ENCODE results near the gene IRGQ. TPM values are rescaled to one million over a fixed set of nuclear protein-coding genes. Genes with fewer than 3 reads are reported as not detected.

IRGQ gene
- polyA plus RNA-seq, 1 donor from 2014 or later = 156 TPM

DNA sequence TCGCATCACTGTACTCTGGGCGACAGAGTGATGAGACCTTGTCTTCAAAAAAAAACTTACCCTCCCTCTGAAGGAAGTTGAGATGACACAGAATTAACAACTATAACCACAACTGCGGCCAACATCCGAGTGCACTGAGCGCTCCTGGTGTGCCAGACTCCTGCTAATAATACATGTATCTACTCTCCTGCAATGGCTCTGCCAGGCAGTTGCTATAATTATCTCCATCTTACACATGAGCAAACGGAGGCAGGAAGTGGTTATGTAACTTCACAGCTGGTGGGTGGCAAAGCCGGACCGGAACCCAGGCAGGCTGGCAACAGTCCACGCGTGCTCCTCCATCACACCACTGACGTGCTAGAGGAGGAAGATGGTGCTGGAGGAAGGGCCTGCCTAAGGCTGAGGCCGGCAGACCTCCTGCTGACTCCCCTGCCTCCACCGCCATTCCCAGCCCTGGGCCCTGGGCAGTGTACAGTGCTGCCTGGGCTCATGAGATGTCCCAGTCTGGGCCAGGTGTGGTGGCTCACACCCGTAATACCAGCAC lies 33.2 kb downstream of the IRGQ start:
- Histone ChIP-seq H3K79me2 (replicated peaks; ENCODE audit: insufficient read depth, low read length) (no peaks in the 10 kb centered on the region), H3F3A (ENCODE audit: insufficient read depth, low read length, poor library complexity, severe bottlenecking) (no peaks in the 10 kb centered on the region), H3K4me2 (ENCODE audit: low read length) (no peak overlapping the region), H3K4me3 (ENCODE audit: low read length) (no peak overlapping the region), H3K9me2 (ENCODE audit: insufficient read depth, low read length) (no peaks in the 10 kb centered on the region), H2AFZ (ENCODE audit: low read depth, low read length) (no peak overlapping the region), H3K36me3 (ENCODE audit: insufficient read depth, low read length) (no peaks in the 10 kb centered on the region), H3K9me3 (ENCODE audit: low read length) (no peaks in the 10 kb centered on the region), H4K20me1 (ENCODE audit: insufficient read depth) (no peaks in the 10 kb centered on the region), H3K9ac (ENCODE audit: low read length) (no peak overlapping the region), H3K27me3 (ENCODE audit: insufficient read depth, low read depth, low read length) (no peaks in the 10 kb centered on the region), H3K27ac (ENCODE audit: low read length) (no peak overlapping the region)
- TF ChIP-seq SMC3 (conservative IDR thresholded peaks at IDR 0.05; ENCODE audit: poor library complexity) (no peak), MXI1 (conservative IDR thresholded peaks at IDR 0.05; ENCODE audit: poor library complexity, severe bottlenecking) (no peak), POLR2AphosphoS5 (IDR thresholded peaks at IDR 0.05) (no peak), EP300 (conservative IDR thresholded peaks at IDR 0.05; ENCODE audit: poor library complexity, severe bottlenecking) (no peak), TAF1 (IDR thresholded peaks at IDR 0.05; ENCODE audit: low read depth) (no peak), EZH2 (IDR thresholded peaks at IDR 0.05; ENCODE audit: borderline replicate concordance, insufficient read depth, low read length, poor library complexity, severe bottlenecking) (no peak), RAD21 (conservative IDR thresholded peaks at IDR 0.05) (no peak)
- TF ChIP-seq, protein P1, sequence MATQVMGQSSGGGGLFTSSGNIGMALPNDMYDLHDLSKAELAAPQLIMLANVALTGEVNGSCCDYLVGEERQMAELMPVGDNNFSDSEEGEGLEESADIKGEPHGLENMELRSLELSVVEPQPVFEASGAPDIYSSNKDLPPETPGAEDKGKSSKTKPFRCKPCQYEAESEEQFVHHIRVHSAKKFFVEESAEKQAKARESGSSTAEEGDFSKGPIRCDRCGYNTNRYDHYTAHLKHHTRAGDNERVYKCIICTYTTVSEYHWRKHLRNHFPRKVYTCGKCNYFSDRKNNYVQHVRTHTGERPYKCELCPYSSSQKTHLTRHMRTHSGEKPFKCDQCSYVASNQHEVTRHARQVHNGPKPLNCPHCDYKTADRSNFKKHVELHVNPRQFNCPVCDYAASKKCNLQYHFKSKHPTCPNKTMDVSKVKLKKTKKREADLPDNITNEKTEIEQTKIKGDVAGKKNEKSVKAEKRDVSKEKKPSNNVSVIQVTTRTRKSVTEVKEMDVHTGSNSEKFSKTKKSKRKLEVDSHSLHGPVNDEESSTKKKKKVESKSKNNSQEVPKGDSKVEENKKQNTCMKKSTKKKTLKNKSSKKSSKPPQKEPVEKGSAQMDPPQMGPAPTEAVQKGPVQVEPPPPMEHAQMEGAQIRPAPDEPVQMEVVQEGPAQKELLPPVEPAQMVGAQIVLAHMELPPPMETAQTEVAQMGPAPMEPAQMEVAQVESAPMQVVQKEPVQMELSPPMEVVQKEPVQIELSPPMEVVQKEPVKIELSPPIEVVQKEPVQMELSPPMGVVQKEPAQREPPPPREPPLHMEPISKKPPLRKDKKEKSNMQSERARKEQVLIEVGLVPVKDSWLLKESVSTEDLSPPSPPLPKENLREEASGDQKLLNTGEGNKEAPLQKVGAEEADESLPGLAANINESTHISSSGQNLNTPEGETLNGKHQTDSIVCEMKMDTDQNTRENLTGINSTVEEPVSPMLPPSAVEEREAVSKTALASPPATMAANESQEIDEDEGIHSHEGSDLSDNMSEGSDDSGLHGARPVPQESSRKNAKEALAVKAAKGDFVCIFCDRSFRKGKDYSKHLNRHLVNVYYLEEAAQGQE (IDR thresholded peaks at IDR 0.05; ENCODE audit: borderline replicate concordance) = no peak
- TF ChIP-seq, protein P2, sequence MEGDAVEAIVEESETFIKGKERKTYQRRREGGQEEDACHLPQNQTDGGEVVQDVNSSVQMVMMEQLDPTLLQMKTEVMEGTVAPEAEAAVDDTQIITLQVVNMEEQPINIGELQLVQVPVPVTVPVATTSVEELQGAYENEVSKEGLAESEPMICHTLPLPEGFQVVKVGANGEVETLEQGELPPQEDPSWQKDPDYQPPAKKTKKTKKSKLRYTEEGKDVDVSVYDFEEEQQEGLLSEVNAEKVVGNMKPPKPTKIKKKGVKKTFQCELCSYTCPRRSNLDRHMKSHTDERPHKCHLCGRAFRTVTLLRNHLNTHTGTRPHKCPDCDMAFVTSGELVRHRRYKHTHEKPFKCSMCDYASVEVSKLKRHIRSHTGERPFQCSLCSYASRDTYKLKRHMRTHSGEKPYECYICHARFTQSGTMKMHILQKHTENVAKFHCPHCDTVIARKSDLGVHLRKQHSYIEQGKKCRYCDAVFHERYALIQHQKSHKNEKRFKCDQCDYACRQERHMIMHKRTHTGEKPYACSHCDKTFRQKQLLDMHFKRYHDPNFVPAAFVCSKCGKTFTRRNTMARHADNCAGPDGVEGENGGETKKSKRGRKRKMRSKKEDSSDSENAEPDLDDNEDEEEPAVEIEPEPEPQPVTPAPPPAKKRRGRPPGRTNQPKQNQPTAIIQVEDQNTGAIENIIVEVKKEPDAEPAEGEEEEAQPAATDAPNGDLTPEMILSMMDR (IDR thresholded peaks at IDR 0.05; ENCODE audit: poor library complexity, severe bottlenecking) = no peak

DNA sequence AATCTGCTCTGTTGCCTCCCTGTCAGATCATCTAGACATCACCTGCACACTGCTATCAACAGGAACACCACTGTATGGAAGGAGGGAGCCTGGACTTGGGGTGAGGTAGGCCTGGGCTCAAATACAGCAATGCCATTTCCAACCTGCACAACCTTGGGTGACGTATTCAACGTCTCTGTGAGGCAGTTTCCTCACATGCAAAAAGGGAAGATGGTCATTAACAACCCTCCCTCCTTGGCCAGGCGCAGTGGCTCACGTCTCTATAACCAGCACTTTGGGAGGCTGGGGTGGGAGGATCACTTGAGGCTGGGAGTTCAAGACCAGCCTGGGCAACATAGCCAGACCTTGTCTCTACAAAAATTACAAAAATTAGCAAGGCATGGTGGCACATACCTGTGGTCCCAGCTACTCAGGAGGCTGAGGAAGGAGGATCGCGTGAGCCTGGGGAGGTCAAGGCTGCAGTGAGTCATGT lies 33.7 kb downstream of the IRGQ start:
- no peaks in the 10 kb centered on the region for H3K27me3 ChIP-seq (ENCODE audit: insufficient read depth, low read depth, low read length)
- H3F3A ChIP-seq (ENCODE audit: insufficient read depth, low read length, poor library complexity, severe bottlenecking) = no peaks in the 10 kb centered on the region
- no peak overlapping the region for H2AFZ ChIP-seq (ENCODE audit: low read depth, low read length)
- H3K27ac ChIP-seq (ENCODE audit: low read length) = no peak overlapping the region
- no peak overlapping the region for H3K4me3 ChIP-seq (ENCODE audit: low read length)
- H3K79me2 ChIP-seq (replicated peaks; ENCODE audit: insufficient read depth, low read length) = no peaks in the 10 kb centered on the region
- no peaks in the 10 kb centered on the region for H3K36me3 ChIP-seq (ENCODE audit: insufficient read depth, low read length)
- H3K9me2 ChIP-seq (ENCODE audit: insufficient read depth, low read length) = no peaks in the 10 kb centered on the region
- no peaks in the 10 kb centered on the region for H4K20me1 ChIP-seq (ENCODE audit: insufficient read depth)
- H3K9ac ChIP-seq (ENCODE audit: low read length) = no peak overlapping the region
- TF ChIP-seq, protein P1 (IDR thresholded peaks at IDR 0.05; ENCODE audit: borderline replicate concordance) = no peak
- TF ChIP-seq SMC3 (conservative IDR thresholded peaks at IDR 0.05; ENCODE audit: poor library complexity) = no peak
- no peak for TF ChIP-seq TAF1 (IDR thresholded peaks at IDR 0.05; ENCODE audit: low read depth)
- TF ChIP-seq RAD21 (conservative IDR thresholded peaks at IDR 0.05) = no peak
- no peak for TF ChIP-seq EZH2 (IDR thresholded peaks at IDR 0.05; ENCODE audit: borderline replicate concordance, insufficient read depth, low read length, poor library complexity, severe bottlenecking)
- no peak for TF ChIP-seq EP300 (conservative IDR thresholded peaks at IDR 0.05; ENCODE audit: poor library complexity, severe bottlenecking)
- TF ChIP-seq, protein P2 (IDR thresholded peaks at IDR 0.05; ENCODE audit: poor library complexity, severe bottlenecking) = no peak
- TF ChIP-seq MXI1 (conservative IDR thresholded peaks at IDR 0.05; ENCODE audit: poor library complexity, severe bottlenecking) = no peak
- no peak for TF ChIP-seq POLR2AphosphoS5 (IDR thresholded peaks at IDR 0.05)
- H3K4me2 ChIP-seq (ENCODE audit: low read length) = no peak overlapping the region
- no peaks in the 10 kb centered on the region for H3K9me3 ChIP-seq (ENCODE audit: low read length)
